HG03064 (cell line): Measurements from ENCODE around the gene RIT1.

ENCODE experiments used
- ATAC-seq: cut with Tn5 transposase; IDR thresholded peaks from one replicate; pipeline ENCODE4 v1.9.1; 2021; ENCODE audit warnings: low read depth; ENCODE audit not compliant: unreplicated experiment

The RIT1 gene

GRCh38 chr1:155911156-155912055 lies at the start of gene RIT1:
Gene RIT1 (minus strand): TSS chr1:155911349. CDS start chr1:155910761, 588 bp downstream.
- ATAC-seq, result peak; percentile 68

GRCh38 chr1:155960081-155960745 lies 49.1 kb upstream of the RIT1 start:
- no peak for ATAC-seq

GRCh38 chr1:155957411-155957915 lies 46.3 kb upstream of the RIT1 start:
- no peak for ATAC-seq

- no peak for ATAC-seq
Measured at GRCh38 chr1:155954645-155955044, 43.5 kb upstream of the RIT1 start.

GRCh38 chr1:155952505-155952890 lies 41.3 kb upstream of the RIT1 start:
- no peak for ATAC-seq

- ATAC-seq, result no peak
Measured at GRCh38 chr1:155951753-155952504, 40.8 kb upstream of the RIT1 start.

GRCh38 chr1:155950829-155951228 lies 39.7 kb upstream of the RIT1 start:
- ATAC-seq, result no peak

- no peak for ATAC-seq
Measured at GRCh38 chr1:155947741-155948140, 36.6 kb upstream of the RIT1 start.

GRCh38 chr1:155947292-155947691 lies 36.1 kb upstream of the RIT1 start:
- ATAC-seq, result no peak

GRCh38 chr1:155946633-155947219 lies 35.6 kb upstream of the RIT1 start:
- ATAC-seq, result no peak

- ATAC-seq, result no peak
Measured at GRCh38 chr1:155944444-155944799, 33.3 kb upstream of the RIT1 start.

- ATAC-seq, result no peak
Measured at GRCh38 chr1:155942578-155943141, 31.5 kb upstream of the RIT1 start.

- no peak for ATAC-seq
Measured at GRCh38 chr1:155941845-155942531, 30.8 kb upstream of the RIT1 start.

- ATAC-seq, result no peak
Measured at GRCh38 chr1:155940993-155941844, 30.1 kb upstream of the RIT1 start, which contains the start of gene RXFP4. Gene RXFP4 (plus strand): TSS chr1:155941638. CDS start chr1:155941710, 72 bp downstream.

GRCh38 chr1:155940482-155940992 lies 29.4 kb upstream of the RIT1 start:
- ATAC-seq, result no peak

- ATAC-seq, result no peak
Measured at GRCh38 chr1:155938220-155938627, 27.1 kb upstream of the RIT1 start.

GRCh38 chr1:155934936-155935590 lies 23.9 kb upstream of the RIT1 start:
- no peak for ATAC-seq
